KOPT-K1 (cell line): ENCODE measurements around the gene ZFYVE28.
"Not testable (repeated sequence)": the region's sequence is repeated elsewhere in the genome, so short reads cannot be mapped to it uniquely, and the experiment has no call there.

Source experiments
- H3K27ac ChIP-seq: fragments of 200-600 bp; sonication (generic); 2 replicates; pipeline ENCODE4 v1.5.1; 2016; ENCODE audit warnings: antibody characterized with exemption, mild to moderate bottlenecking, low read depth, low read length; ENCODE audit not compliant: poor library complexity, severe bottlenecking
- H3K36me3 ChIP-seq: fragments of 200-600 bp; sonication (generic); 2 replicates; pipeline ENCODE4 v1.5.1; 2017; ENCODE audit warnings: antibody characterized with exemption, mild to moderate bottlenecking, low read length, moderate library complexity; ENCODE audit not compliant: insufficient read depth
- H3K9me3 ChIP-seq: fragments of 200-600 bp; sonication (generic); 2 replicates; pipeline ENCODE4 v1.5.1; 2017; ENCODE audit warnings: antibody characterized with exemption, low read length, mild to moderate bottlenecking; ENCODE audit not compliant: insufficient read depth, poor library complexity, severe bottlenecking

The ZFYVE28 gene

GRCh38 chr4:2417765-2418649 is at the start of gene ZFYVE28:
Gene ZFYVE28 (minus strand): TSS chr4:2418645. CDS start chr4:2418323, 322 bp downstream.
- Histone ChIP-seq H3K27ac (no peak within 1 kb of the TSS), H3K36me3 (no peaks in the 10 kb centered on the region), H3K9me3 (no peaks in the 10 kb centered on the region)

GRCh38 chr4:2465544-2465943 is 47.1 kb upstream of the ZFYVE28 start:
- not testable (repeated sequence) for H3K27ac ChIP-seq, H3K9me3 ChIP-seq

GRCh38 chr4:2465032-2465431 is 46.6 kb upstream of the ZFYVE28 start:
- no peaks in the 10 kb centered on the region for H3K36me3 ChIP-seq

More at GRCh38 chr4:2465544-2465943, 47.1 kb upstream of the ZFYVE28 start:
- H3K36me3 ChIP-seq: not testable (repeated sequence)

GRCh38 chr4:2462992-2463762 is 44.7 kb upstream of the ZFYVE28 start:
- Histone ChIP-seq H3K9me3 (no peaks in the 10 kb centered on the region), H3K27ac (no peak overlapping the region), H3K36me3 (no peaks in the 10 kb centered on the region)

More at GRCh38 chr4:2465032-2465431, 46.6 kb upstream of the ZFYVE28 start:
- H3K9me3 ChIP-seq: no peaks in the 10 kb centered on the region
- H3K27ac ChIP-seq: no peak overlapping the region

GRCh38 chr4:2462218-2462991 is 44.0 kb upstream of the ZFYVE28 start:
- Histone ChIP-seq H3K9me3 (no peaks in the 10 kb centered on the region), H3K27ac (no peak overlapping the region), H3K36me3 (no peaks in the 10 kb centered on the region)

GRCh38 chr4:2461246-2461960 is 43.0 kb upstream of the ZFYVE28 start:
- H3K27ac ChIP-seq: no peak overlapping the region
- H3K36me3 ChIP-seq: no peaks in the 10 kb centered on the region
- no peaks in the 10 kb centered on the region for H3K9me3 ChIP-seq

- H3K9me3 ChIP-seq: no peaks in the 10 kb centered on the region
- no peak overlapping the region for H3K27ac ChIP-seq
- H3K36me3 ChIP-seq: no peaks in the 10 kb centered on the region
These were observed 41.3 kb upstream of the ZFYVE28 start for GRCh38 chr4:2459589-2460349.

- no peaks in the 10 kb centered on the region for H3K9me3 ChIP-seq
- no peak overlapping the region for H3K27ac ChIP-seq
- H3K36me3 ChIP-seq: no peaks in the 10 kb centered on the region
These were observed 40.4 kb upstream of the ZFYVE28 start for GRCh38 chr4:2458546-2459491.

GRCh38 chr4:2457481-2458295 is 39.2 kb upstream of the ZFYVE28 start:
- H3K36me3 ChIP-seq: no peaks in the 10 kb centered on the region
- no peaks in the 10 kb centered on the region for H3K9me3 ChIP-seq
- no peak overlapping the region for H3K27ac ChIP-seq

GRCh38 chr4:2451821-2452785 is 33.7 kb upstream of the ZFYVE28 start:
- Histone ChIP-seq H3K9me3 (no peaks in the 10 kb centered on the region), H3K27ac (no peak overlapping the region)

GRCh38 chr4:2451036-2451520 is 32.6 kb upstream of the ZFYVE28 start:
- Histone ChIP-seq H3K27ac (no peak overlapping the region), H3K36me3 (no peaks in the 10 kb centered on the region), H3K9me3 (no peaks in the 10 kb centered on the region)

More at GRCh38 chr4:2451821-2452785, 33.7 kb upstream of the ZFYVE28 start:
- no peaks in the 10 kb centered on the region for H3K36me3 ChIP-seq
